Stimulated activated CD4-positive, alpha-beta T cell treated with anti-CD3 and anti-CD28 coated beads, Interleukin-2, amount 100 ng/mL, for 48 hours (primary cell): ENCODE data around the gene SLAMF7.
"Not testable (repeated sequence)": the region's sequence is repeated elsewhere in the genome, so short reads cannot be mapped to it uniquely, and the experiment has no call there.

Experiments
- DNase-seq, 2 donors: peaks; one replicate each; pipeline ENCODE4 v3.0.0-alpha.2; 2020

The SLAMF7 gene

GRCh38 chr1:160739098-160739511 lies at the start of gene SLAMF7:
TSS of gene SLAMF7 (plus strand) at chr1:160739247. CDS start at chr1:160739302, 55 bp downstream.
- no peak for DNase-seq

- DNase-seq = not testable (repeated sequence)
Observed at GRCh38 chr1:160692390-160692789, 46.7 kb upstream of the SLAMF7 start.

- no peak for DNase-seq
Observed at GRCh38 chr1:160702100-160702499, 36.9 kb upstream of the SLAMF7 start.

GRCh38 chr1:160704250-160704649 lies 34.8 kb upstream of the SLAMF7 start:
- no peak for DNase-seq

DNA sequence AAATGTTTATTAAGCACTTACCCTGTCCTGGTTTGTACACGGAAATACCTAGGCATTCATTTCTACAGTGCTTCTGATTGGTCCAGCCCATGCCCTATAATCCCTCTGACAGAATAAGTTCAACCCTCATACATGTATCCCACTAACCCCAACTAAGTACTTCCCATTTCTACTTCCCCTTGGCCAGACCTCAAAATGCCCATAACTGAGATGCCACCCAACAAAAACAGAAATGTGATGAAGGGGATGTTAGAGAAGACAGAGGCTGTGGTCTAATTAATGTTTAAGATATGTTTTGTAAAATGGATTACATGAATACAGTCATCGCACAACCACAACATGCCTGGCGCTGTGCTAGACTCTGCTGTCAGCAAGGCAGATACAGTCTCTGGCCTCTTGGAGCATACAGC lies 33.8 kb upstream of the SLAMF7 start:
- DNase-seq = not testable (repeated sequence)

GRCh38 chr1:160705742-160706141 lies 33.3 kb upstream of the SLAMF7 start:
- no peak for DNase-seq

DNA sequence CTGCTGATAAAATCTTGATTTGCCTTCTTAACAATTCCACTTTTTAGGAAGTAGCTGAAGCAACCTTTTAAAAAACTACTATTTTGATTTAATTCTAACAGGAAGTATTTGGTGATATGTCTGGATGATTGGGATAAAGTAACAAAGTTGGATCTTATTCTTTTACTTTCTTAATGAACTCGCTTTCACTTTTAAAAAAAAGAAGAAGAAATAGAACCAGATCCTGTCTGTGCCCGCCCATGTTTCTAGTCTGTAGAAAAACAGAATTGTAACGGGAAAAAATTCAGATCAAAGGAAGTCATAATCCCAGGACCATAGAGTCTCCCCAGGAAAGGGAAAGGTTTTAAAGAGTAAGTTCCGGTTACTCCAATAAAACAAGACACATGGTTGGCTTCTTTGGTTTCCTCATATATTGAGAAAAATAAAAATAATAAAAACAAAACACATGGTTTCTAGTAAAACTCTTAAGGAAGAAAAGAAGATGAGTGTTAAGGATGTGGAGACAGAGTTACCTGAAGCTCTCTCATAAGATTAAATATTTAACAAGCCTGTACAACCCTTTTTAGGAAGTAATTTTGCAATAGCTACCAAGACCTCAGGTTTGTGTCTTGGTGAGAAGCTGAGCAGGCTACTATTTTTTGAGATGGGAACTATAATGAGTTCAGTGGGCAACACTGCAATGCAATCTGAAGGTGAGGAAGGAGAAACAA lies 32.4 kb upstream of the SLAMF7 start:
- DNase-seq = no peak

DNA sequence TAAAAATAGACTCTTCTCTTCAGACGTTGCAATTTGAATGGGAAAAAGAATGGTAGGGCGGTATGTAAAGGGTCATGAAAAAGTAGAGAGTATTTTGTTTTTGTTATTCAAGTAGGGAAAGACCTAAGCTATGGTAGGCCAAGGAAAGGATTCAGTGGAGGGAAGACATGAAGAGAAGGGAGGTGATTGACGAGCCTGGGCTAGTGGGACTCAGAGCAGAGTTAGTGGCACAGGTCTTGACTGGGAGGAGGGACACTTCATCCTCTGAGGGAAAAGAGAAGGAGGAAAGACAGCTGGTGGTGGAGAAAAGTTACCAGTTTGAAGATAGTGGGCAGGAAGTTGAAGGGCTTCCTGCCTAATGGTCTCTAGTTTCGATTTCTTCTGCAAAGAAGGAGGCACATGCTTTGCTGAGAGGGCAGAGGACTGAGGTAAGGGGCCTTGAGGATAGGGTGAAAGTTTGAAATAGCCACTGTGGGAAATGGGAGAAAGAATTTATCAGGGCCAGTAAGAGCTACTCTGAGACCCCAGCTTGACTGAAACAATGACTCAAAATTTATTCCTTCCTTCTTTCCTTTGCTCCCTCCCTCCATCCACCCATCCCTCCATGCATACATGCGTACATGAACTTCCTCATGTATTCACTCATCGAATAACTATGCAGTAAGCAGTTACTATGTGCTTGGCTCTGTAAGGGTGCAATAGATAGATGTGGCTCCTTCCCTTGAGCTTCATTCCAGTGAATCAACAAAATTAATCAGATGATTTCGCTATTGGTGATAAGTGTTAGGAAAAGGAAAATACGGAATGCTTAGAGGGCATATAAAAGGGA lies 31.6 kb upstream of the SLAMF7 start:
- no peak for DNase-seq

DNA sequence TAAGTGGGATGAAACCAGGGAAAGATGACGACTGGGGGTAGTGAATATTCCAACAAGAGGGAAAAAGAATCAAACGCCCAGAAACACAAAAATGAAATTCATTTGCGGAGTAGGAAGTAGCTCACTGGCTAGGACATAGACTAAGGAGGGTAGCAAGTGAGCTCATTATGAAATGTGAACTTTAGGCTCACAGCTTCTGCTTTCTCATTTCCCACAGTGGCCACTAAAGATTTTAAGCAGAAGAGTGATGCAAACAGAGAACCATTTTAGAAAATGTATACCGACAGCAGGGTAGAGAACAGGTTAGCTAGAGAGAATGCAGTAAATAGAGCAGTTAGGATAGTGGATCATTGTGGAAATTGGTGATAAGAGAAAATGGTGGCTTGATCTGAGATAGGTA lies 30.9 kb upstream of the SLAMF7 start:
- DNase-seq = no peak

- no peak for DNase-seq
Observed at GRCh38 chr1:160708801-160709200, 30.2 kb upstream of the SLAMF7 start.

- DNase-seq = no peak
Observed at GRCh38 chr1:160709715-160710114, 29.3 kb upstream of the SLAMF7 start.

DNA sequence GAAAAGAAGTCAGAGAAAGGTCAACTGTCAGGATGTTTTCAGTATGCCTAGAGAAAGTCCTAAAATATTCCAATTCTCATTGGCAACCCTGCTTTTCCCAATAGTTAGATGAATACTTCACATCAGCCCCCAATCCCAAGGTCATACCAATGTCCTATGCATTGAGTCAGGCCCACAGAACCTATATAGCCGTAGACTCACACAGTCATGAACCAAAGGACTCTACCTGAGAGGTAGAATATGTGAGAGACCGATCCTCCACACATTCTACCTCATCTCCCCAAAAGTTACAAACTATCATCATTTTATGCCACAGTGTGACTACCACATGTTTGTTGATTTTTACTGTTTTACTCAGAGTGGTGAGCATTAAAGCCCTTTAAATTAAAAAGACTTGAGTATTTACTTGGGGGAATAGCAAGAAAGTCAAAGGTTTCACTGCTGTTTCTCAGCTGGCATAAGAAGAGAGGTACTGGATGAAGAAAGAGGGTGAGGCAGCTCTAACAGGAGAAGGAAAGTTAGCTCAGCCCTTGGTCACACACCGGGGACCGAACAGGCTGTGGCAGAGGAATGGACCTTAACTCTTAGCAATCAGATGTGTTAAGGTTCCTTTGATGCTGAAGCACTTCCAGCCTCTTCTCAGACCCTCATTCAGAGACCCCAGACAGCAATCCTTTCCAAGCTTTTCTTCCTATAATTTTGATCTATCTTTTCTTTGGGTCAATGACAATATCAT lies 28.4 kb upstream of the SLAMF7 start:
- DNase-seq = no peak

GRCh38 chr1:160711276-160711601 lies 27.8 kb upstream of the SLAMF7 start:
- DNase-seq = no peak

DNA sequence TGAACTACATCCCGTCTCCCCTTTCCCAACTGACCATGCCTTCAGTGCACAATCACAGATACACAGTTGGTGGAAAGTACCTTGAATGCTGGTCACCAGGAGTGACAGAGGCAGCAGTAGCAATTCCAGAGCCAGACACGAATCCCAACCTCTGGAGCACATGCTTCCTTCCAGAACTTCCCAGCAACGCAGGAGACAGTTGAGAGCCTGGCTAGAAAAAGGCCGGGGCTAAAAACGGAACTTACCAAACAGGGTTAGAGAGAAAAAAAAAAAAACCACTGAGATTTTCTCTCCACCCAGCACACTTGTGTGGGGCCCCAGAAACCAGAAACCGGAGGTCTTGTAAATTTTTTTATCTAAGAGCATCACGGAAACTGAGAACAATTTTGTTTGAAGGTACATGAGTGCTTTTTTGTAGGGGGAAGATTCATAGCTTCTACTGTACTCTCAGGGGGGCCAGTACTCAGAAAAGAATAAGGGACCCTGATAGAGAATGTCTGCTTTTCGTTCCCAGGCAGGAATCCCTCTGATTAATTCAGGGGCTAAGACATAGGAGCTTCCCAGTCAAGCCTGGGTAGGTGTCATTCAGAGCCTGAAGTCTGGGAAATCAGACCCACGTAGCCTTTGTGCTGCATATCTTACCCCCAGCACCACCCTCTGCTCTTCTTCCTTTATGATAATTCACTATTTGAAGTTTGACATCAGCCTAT lies 27.3 kb upstream of the SLAMF7 start, which contains the start of gene CD48:
Gene CD48, minus strand, starts transcription at position 221 of the 710 bp plus-strand sequence. Its CDS starts 59 bp downstream, at position 162.
- no peak for DNase-seq

- not testable (repeated sequence) for DNase-seq
Observed at GRCh38 chr1:160712525-160713080, 26.4 kb upstream of the SLAMF7 start.

DNA sequence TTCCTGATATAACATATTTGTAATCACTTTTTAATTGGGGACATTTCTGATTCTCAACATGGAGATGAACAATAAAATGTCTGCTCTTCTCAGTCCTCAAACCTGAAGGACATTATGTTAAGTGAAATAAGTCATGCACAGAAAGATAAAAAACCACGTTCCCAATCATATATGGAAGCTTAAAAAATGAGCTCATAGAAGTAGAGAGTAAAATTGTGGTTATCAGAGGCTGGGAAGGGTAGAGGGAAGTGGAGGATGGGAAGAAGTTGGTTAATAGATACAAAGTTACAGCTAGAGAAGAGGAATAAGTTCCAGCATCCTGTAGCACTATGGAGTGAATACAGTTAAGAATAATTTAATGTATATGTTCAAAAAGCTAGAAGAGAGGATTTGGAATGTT lies 25.9 kb upstream of the SLAMF7 start:
- DNase-seq = no peak

GRCh38 chr1:160714034-160714648 lies 24.9 kb upstream of the SLAMF7 start:
- not testable (repeated sequence) for DNase-seq

GRCh38 chr1:160716013-160716412 lies 23.0 kb upstream of the SLAMF7 start:
- DNase-seq = no peak

GRCh38 chr1:160717306-160717705 lies 21.7 kb upstream of the SLAMF7 start:
- DNase-seq = no peak

GRCh38 chr1:160718210-160718609 lies 20.8 kb upstream of the SLAMF7 start:
- DNase-seq = no peak

DNA sequence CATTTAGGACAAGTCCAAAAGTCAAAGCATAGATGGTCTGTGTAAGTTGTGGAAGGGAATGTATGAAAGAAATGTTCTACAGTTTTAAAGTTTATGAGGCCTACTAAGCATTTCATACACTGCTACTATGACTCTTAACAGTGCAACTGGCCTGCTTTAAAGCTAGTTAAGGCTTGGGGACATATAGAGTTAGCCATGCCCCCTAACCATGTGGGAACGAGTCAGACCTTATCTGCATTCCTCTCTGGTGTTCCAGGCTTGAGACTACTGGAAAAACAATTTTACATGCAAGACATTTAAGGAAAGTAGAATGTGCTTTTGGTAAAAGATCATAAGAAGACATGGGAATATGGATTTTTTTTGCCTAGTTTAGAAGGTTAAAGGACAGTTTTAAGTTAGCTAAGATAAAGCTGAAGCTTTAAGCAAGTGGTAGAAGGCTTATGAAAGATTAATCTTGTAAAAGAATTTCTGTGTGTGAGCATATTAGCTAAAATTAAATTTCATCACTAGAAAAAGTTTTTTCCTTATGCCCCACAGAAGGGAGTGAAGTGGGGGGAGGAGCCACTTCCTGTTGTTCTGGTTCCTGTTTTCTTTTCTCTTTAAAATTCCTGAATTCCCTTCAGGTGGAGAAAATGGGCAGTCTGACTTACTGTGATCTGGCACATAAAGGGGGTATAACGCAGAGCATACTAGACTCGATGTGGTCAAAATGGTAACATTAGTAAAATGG lies 18.5 kb upstream of the SLAMF7 start:
- no peak for DNase-seq
